HEK293 (cell line): ENCODE results near the gene OR52A5.

Source experiments
- CTCF ChIA-PET: fragments of 350-600 bp; formaldehyde crosslinking; extraction: SDS; loops from one replicate; lab custom pipeline; 2021; ENCODE audit warnings: antibody characterized with exemption; lab: Yijun Ruan, JAX
- POLR2A ChIA-PET: fragments of 300-600 bp; formaldehyde crosslinking; extraction: SDS; loops from one replicate; lab custom pipeline; 2020; ENCODE audit warnings: antibody characterized with exemption, inconsistent platforms; lab: Yijun Ruan, JAX
- H3K27ac ChIP-seq: fragments of 200-500 bp; sonication (Bioruptor generic); 2 replicates; pipeline ENCODE4 v1.5.1; 2014; ENCODE audit warnings: low read depth, low read length, control low read depth, inconsistent platforms; ENCODE audit errors: extremely low read depth
- H3K36me3 ChIP-seq, 2 experiments: fragments of 200-500 bp in 1 of 2; sonication (Bioruptor generic) in 1 of 2; 1 replicate in 1 of 2; 2 replicates in 1 of 2; pipeline ENCODE4 v1.5.1; 2014 to 2017; ENCODE audit warnings: inconsistent platforms in 2 of 2, low read length in 2 of 2; ENCODE audit not compliant: control insufficient read depth in 2 of 2, insufficient read depth in 1 of 2
- H3K4me1 ChIP-seq: fragments of 200-500 bp; sonication (Bioruptor generic); 2 replicates; pipeline ENCODE4 v1.5.1; 2014; ENCODE audit warnings: mild to moderate bottlenecking, low read length, inconsistent platforms; ENCODE audit not compliant: control insufficient read depth, insufficient read depth
- H3K4me3 ChIP-seq: 2 replicates; pipeline ENCODE4 v1.5.1; 2011; ENCODE audit warnings: low read depth, mild to moderate bottlenecking, control low read depth, low read length, moderate library complexity
- H3K9me3 ChIP-seq: fragments of 200-500 bp; sonication (Bioruptor generic); 2 replicates; pipeline ENCODE4 v1.5.1; 2014; ENCODE audit warnings: low read depth, low read length, inconsistent platforms; ENCODE audit not compliant: control insufficient read depth, insufficient read depth
- ELK4 ChIP-seq: IDR thresholded peaks from 2 replicates; pipeline ENCODE4 v1.6.1; 2011; ENCODE audit warnings: mild to moderate bottlenecking, low read depth, low read length, borderline replicate concordance
- GLI2 ChIP-seq: fragments of 450-650 bp; formaldehyde crosslinking; IDR thresholded peaks from 2 replicates; pipeline ENCODE4; 2017; ENCODE audit warnings: missing biosample characterization, missing genetic modification characterization, low read depth, borderline replicate concordance
- GLIS2 ChIP-seq: fragments of 450-650 bp; formaldehyde crosslinking; IDR thresholded peaks from 2 replicates; pipeline ENCODE4 v1.5.1; 2016; ENCODE audit warnings: missing biosample characterization, missing genetic modification characterization
- HOXA7 ChIP-seq: sonication (generic); formaldehyde crosslinking; IDR thresholded peaks from 2 replicates; pipeline ENCODE4 v1.8.1; 2022; ENCODE audit warnings: missing genetic modification reagents, borderline replicate concordance
- OVOL3 ChIP-seq: fragments of 450-650 bp; formaldehyde crosslinking; IDR thresholded peaks from 2 replicates; pipeline ENCODE4 v1.5.1; 2016; ENCODE audit warnings: missing biosample characterization, missing genetic modification characterization
- PRDM6 ChIP-seq: fragments of 450-650 bp; formaldehyde crosslinking; IDR thresholded peaks from 2 replicates; pipeline ENCODE4 v1.5.1; 2017; ENCODE audit warnings: missing biosample characterization, missing genetic modification characterization
- REPIN1 ChIP-seq: fragments of 450-650 bp; formaldehyde crosslinking; IDR thresholded peaks from 2 replicates; pipeline ENCODE4 v1.5.1; 2017; ENCODE audit warnings: missing biosample characterization, missing genetic modification characterization, low read depth
- SCRT2 ChIP-seq: fragments of 450-650 bp; formaldehyde crosslinking; IDR thresholded peaks from 2 replicates; pipeline ENCODE4 v1.5.1; 2016; ENCODE audit warnings: missing biosample characterization, missing genetic modification characterization
- SP3 ChIP-seq: fragments of 450-650 bp; formaldehyde crosslinking; IDR thresholded peaks from 2 replicates; pipeline ENCODE4 v1.5.1; 2016; ENCODE audit warnings: missing biosample characterization, missing genetic modification characterization
- TCF7L2 ChIP-seq: IDR thresholded peaks from 2 replicates; pipeline ENCODE4 v1.6.1; 2011; ENCODE audit warnings: low read depth, mild to moderate bottlenecking, inconsistent platforms, low read length, moderate library complexity, borderline replicate concordance
- ZFP69B ChIP-seq: fragments of 450-650 bp; formaldehyde crosslinking; IDR thresholded peaks from 2 replicates; pipeline ENCODE4 v1.5.1; 2016; ENCODE audit warnings: missing biosample characterization, missing genetic modification characterization
- ZNF112 ChIP-seq: fragments of 450-650 bp; formaldehyde crosslinking; IDR thresholded peaks from 2 replicates; pipeline ENCODE4 v1.5.0; 2017; ENCODE audit warnings: missing biosample characterization, missing genetic modification characterization
- ZNF133 ChIP-seq: fragments of 450-650 bp; formaldehyde crosslinking; IDR thresholded peaks from 2 replicates; pipeline ENCODE4 v1.5.1; 2016; ENCODE audit warnings: missing biosample characterization, missing genetic modification characterization
- ZNF157 ChIP-seq: fragments of 450-650 bp; formaldehyde crosslinking; IDR thresholded peaks from 2 replicates; pipeline ENCODE4 v1.5.1; 2016; ENCODE audit warnings: missing biosample characterization, missing genetic modification characterization
- ZNF2 ChIP-seq: fragments of 450-650 bp; formaldehyde crosslinking; IDR thresholded peaks from 2 replicates; pipeline ENCODE4 v1.5.1; 2016; ENCODE audit warnings: missing biosample characterization, missing genetic modification characterization
- ZNF23 ChIP-seq: fragments of 450-650 bp; formaldehyde crosslinking; IDR thresholded peaks from 2 replicates; pipeline ENCODE4 v1.5.1; 2016; ENCODE audit warnings: missing biosample characterization, missing genetic modification characterization, borderline replicate concordance
- ZNF335 ChIP-seq: fragments of 450-650 bp; formaldehyde crosslinking; conservative IDR thresholded peaks from 2 replicates; pipeline ENCODE4 v1.5.1; 2016; ENCODE audit warnings: missing biosample characterization, missing genetic modification characterization
- ZNF366 ChIP-seq: fragments of 450-650 bp; formaldehyde crosslinking; conservative IDR thresholded peaks from 2 replicates; pipeline ENCODE4 v1.5.1; 2016; ENCODE audit warnings: missing biosample characterization, missing genetic modification characterization
- ZNF423 ChIP-seq: fragments of 450-650 bp; formaldehyde crosslinking; IDR thresholded peaks from 2 replicates; pipeline ENCODE4 v1.5.1; 2016; ENCODE audit warnings: missing biosample characterization, missing genetic modification characterization
- ZNF488 ChIP-seq: fragments of 450-650 bp; formaldehyde crosslinking; IDR thresholded peaks from 2 replicates; pipeline ENCODE4 v1.5.1; 2016; ENCODE audit warnings: missing biosample characterization, missing genetic modification characterization
- ZNF530 ChIP-seq: fragments of 450-650 bp; formaldehyde crosslinking; IDR thresholded peaks from 2 replicates; pipeline ENCODE4 v1.5.1; 2016; ENCODE audit warnings: low read depth, missing biosample characterization, missing genetic modification characterization
- ZNF596 ChIP-seq: fragments of 450-650 bp; IDR thresholded peaks from 2 replicates; pipeline ENCODE4 v1.5.0; 2018; ENCODE audit warnings: missing biosample characterization, mild to moderate bottlenecking, missing genetic modification characterization, moderate library complexity
- ZNF629 ChIP-seq: fragments of 450-650 bp; formaldehyde crosslinking; IDR thresholded peaks from 2 replicates; pipeline ENCODE4 v1.5.1; 2017; ENCODE audit warnings: missing biosample characterization, missing genetic modification characterization
- ZNF660 ChIP-seq: fragments of 450-650 bp; IDR thresholded peaks from 2 replicates; pipeline ENCODE4 v1.5.1; 2018; ENCODE audit warnings: missing biosample characterization, mild to moderate bottlenecking, missing genetic modification characterization
- ZNF707 ChIP-seq: fragments of 450-650 bp; formaldehyde crosslinking; IDR thresholded peaks from 2 replicates; pipeline ENCODE4 v1.5.1; 2016; ENCODE audit warnings: missing biosample characterization, missing genetic modification characterization
- ZSCAN30 ChIP-seq: fragments of 450-650 bp; IDR thresholded peaks from 2 replicates; pipeline ENCODE4 v1.5.1; 2018; ENCODE audit warnings: missing biosample characterization, mild to moderate bottlenecking, missing genetic modification characterization, moderate library complexity
- TF ChIP-seq, protein P1 (sequence below): fragments of 450-650 bp; formaldehyde crosslinking; IDR thresholded peaks from 2 replicates; pipeline ENCODE4 v1.5.1; 2017; ENCODE audit warnings: missing biosample characterization, missing genetic modification characterization
- TF ChIP-seq, protein P2 (sequence below): fragments of 450-650 bp; formaldehyde crosslinking; IDR thresholded peaks from 2 replicates; pipeline ENCODE4 v1.5.1; 2016; ENCODE audit warnings: missing biosample characterization, missing genetic modification characterization
- TF ChIP-seq, protein P3 (sequence below): fragments of 450-650 bp; formaldehyde crosslinking; IDR thresholded peaks from 2 replicates; pipeline ENCODE4 v1.5.1; 2016; ENCODE audit warnings: missing biosample characterization, missing genetic modification characterization

The OR52A5 gene

DNA sequence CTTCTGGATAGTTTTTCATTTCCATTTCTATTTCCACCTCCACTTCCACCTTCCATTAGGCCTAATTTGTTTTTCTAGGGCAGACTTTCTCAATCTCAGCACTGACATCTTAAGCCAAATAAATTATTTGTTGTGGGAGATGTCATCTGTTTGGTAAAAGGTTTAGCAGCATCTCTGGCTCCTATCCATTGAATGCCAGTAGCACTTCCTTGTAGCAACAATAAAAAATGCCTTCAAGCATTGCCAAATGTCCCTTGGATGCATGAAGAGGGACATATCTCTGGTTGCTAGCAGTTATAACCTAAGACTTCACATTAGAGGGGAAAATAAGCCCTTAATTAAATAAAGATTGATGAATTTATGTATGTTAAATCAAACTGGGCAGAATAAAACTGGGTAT lies 1.9 kb downstream of the OR52A5 start:
- Histone ChIP-seq H3K4me3 (no peak overlapping the region), H3K4me1 (no peaks in the 10 kb centered on the region), H3K36me3 (no peaks in the 10 kb centered on the region), H3K9me3 (no peaks in the 10 kb centered on the region), H3K27ac (no peak overlapping the region)
- ChIA-PET POLR2A (no interaction called here), CTCF (no interaction called here)
- TF ChIP-seq ELK4 (no peak), OVOL3 (tag by site-specific recombination) (no peak), ZNF335 (tag by site-specific recombination) (no peak), ZNF2 (tag by site-specific recombination) (no peak), HOXA7 (CRISPR knock-in tag) (no peak), ZFP69B (tag by site-specific recombination) (no peak), REPIN1 (tag by site-specific recombination) (no peak), SP3 (tag by site-specific recombination) (no peak), ZNF530 (no peak), GLIS2 (tag by site-specific recombination) (no peak), ZNF423 (tag by site-specific recombination) (no peak), ZNF629 (no peak), ZSCAN30 (tag by site-specific recombination) (no peak), ZNF366 (tag by site-specific recombination) (no peak), ZNF112 (tag by site-specific recombination) (no peak), ZNF488 (tag by site-specific recombination) (no peak), ZNF157 (tag by site-specific recombination) (no peak), TCF7L2 (no peak)
- TF ChIP-seq, protein P1, sequence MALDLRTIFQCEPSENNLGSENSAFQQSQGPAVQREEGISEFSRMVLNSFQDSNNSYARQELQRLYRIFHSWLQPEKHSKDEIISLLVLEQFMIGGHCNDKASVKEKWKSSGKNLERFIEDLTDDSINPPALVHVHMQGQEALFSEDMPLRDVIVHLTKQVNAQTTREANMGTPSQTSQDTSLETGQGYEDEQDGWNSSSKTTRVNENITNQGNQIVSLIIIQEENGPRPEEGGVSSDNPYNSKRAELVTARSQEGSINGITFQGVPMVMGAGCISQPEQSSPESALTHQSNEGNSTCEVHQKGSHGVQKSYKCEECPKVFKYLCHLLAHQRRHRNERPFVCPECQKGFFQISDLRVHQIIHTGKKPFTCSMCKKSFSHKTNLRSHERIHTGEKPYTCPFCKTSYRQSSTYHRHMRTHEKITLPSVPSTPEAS (tag by site-specific recombination) = no peak
- TF ChIP-seq, protein P2, sequence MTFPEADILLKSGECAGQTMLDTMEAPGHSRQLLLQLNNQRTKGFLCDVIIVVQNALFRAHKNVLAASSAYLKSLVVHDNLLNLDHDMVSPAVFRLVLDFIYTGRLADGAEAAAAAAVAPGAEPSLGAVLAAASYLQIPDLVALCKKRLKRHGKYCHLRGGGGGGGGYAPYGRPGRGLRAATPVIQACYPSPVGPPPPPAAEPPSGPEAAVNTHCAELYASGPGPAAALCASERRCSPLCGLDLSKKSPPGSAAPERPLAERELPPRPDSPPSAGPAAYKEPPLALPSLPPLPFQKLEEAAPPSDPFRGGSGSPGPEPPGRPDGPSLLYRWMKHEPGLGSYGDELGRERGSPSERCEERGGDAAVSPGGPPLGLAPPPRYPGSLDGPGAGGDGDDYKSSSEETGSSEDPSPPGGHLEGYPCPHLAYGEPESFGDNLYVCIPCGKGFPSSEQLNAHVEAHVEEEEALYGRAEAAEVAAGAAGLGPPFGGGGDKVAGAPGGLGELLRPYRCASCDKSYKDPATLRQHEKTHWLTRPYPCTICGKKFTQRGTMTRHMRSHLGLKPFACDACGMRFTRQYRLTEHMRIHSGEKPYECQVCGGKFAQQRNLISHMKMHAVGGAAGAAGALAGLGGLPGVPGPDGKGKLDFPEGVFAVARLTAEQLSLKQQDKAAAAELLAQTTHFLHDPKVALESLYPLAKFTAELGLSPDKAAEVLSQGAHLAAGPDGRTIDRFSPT (tag by site-specific recombination) = no peak

- H3K4me3 ChIP-seq = no peak overlapping the region
- H3K9me3 ChIP-seq = no peaks in the 10 kb centered on the region
- H3K4me1 ChIP-seq = no peaks in the 10 kb centered on the region
- ChIA-PET POLR2A (no interaction called here), CTCF (interaction anchor here (0.7 kb wide), 1 partner anchor 643 kb away, joined by 3 read pairs; no protein-coding TSS in a partner anchor)
- TF ChIP-seq, protein P3, sequence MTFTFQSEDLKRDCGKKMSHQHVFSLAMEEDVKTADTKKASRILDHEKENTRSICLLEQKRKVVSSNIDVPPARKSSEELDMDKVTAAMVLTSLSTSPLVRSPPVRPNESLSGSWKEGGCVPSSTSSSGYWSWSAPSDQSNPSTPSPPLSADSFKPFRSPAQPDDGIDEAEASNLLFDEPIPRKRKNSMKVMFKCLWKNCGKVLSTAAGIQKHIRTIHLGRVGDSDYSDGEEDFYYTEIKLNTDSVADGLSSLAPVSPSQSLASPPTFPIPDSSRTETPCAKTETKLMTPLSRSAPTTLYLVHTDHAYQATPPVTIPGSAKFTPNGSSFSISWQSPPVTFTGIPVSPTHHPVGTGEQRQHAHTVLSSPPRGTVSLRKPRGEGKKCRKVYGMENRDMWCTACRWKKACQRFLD (tag by site-specific recombination) = no peak
- TF ChIP-seq GLIS2 (tag by site-specific recombination) (no peak), SCRT2 (no peak), ZNF596 (no peak), PRDM6 (no peak), ZNF660 (tag by site-specific recombination) (no peak), ZNF707 (tag by site-specific recombination) (no peak), ZNF23 (no peak), ZNF133 (no peak), GLI2 (tag by site-specific recombination) (no peak)
- H3K27ac ChIP-seq = no peak overlapping the region
- H3K36me3 ChIP-seq = no peaks in the 10 kb centered on the region
These were observed 6.4 kb downstream of the OR52A5 start for GRCh38 chr11:5131584-5132335.
